Measurements from ENCODE around the gene B3GALT4.

- no peak for TF ChIP-seq POLR2A (IDR thresholded peaks at IDR 0.05)
- TF ChIP-seq CTCF (IDR thresholded peaks at IDR 0.05) = no peak
Observed at GRCh38 chr6:33254591-33254990, 22.3 kb upstream of the B3GALT4 start.

All from adrenal gland (tissue), 5 donors.